HepG2 (cell line): ENCODE results near the gene EFCAB11. TPM values are rescaled to one million over a fixed set of nuclear protein-coding genes. Genes with fewer than 3 reads are reported as not detected.

Source experiments
- BHLHE40 ChIP-seq: IDR thresholded peaks from 2 replicates; pipeline ENCODE4 v1.6.1; 2011; ENCODE audit warnings: low read length, improper control_type of control experiment
- HBP1 ChIP-seq: IDR thresholded peaks from 2 replicates; pipeline ENCODE4 v1.6.1; 2016; ENCODE audit warnings: low read depth, control low read depth
- MTF2 ChIP-seq: sonication (generic); formaldehyde crosslinking; IDR thresholded peaks from 2 replicates; pipeline ENCODE4 v1.5.0; 2020; ENCODE audit warnings: missing genetic modification reagents, borderline replicate concordance
- NPAS2 ChIP-seq: sonication (generic); formaldehyde crosslinking; IDR thresholded peaks from 2 replicates; pipeline ENCODE4 v1.8.0; 2022; ENCODE audit warnings: mild to moderate bottlenecking, missing genetic modification reagents, borderline replicate concordance
- PHB2 ChIP-seq: fragments of 450-650 bp; IDR thresholded peaks from 2 replicates; pipeline ENCODE4 v1.6.1; 2018; ENCODE audit not compliant: partially characterized antibody
- RNF2 ChIP-seq: fragments of 450-650 bp; conservative IDR thresholded peaks from 2 replicates; pipeline ENCODE4 v1.6.1; 2016; ENCODE audit warnings: low read depth
- SNAPC5 ChIP-seq: sonication (generic); formaldehyde crosslinking; IDR thresholded peaks from 2 replicates; pipeline ENCODE4 v1.8.1; 2023; ENCODE audit warnings: mild to moderate bottlenecking, missing genetic modification reagents, borderline replicate concordance
- SOX6 ChIP-seq, 2 experiments: fragments of 450-650 bp in 1 of 2; sonication (generic) in 1 of 2; formaldehyde crosslinking in 1 of 2; IDR thresholded peaks; 2 replicates each; pipeline versions ENCODE4 v1.4.0 to v1.6.1; 2017 to 2020; ENCODE audit warnings: antibody characterized with exemption in 1 of 2, mild to moderate bottlenecking in 1 of 2, missing genetic modification reagents in 1 of 2
- ZBED4 ChIP-seq: sonication (generic); formaldehyde crosslinking; IDR thresholded peaks from 2 replicates; pipeline ENCODE4 v1.4.0; 2020; ENCODE audit warnings: missing genetic modification reagents, borderline replicate concordance
- ZMAT5 ChIP-seq: sonication (generic); formaldehyde crosslinking; IDR thresholded peaks from 2 replicates; pipeline ENCODE4 v1.5.0; 2020; ENCODE audit warnings: mild to moderate bottlenecking, low read depth, missing genetic modification reagents, borderline replicate concordance
- ZNF333 ChIP-seq: sonication (generic); formaldehyde crosslinking; IDR thresholded peaks from 2 replicates; pipeline ENCODE4 v1.4.0; 2020; ENCODE audit warnings: mild to moderate bottlenecking, missing genetic modification reagents, borderline replicate concordance
- ZNF33B ChIP-seq: sonication (generic); formaldehyde crosslinking; IDR thresholded peaks from 2 replicates; pipeline ENCODE4 v1.5.1; 2020; ENCODE audit warnings: mild to moderate bottlenecking, missing genetic modification reagents
- ZNF501 ChIP-seq: sonication (generic); formaldehyde crosslinking; IDR thresholded peaks from 2 replicates; pipeline ENCODE4 v1.5.1; 2020; ENCODE audit warnings: mild to moderate bottlenecking, moderate library complexity, missing genetic modification reagents
- ZNF503 ChIP-seq: sonication (generic); formaldehyde crosslinking; IDR thresholded peaks from 2 replicates; pipeline ENCODE4 v1.4.0; 2020; ENCODE audit warnings: missing genetic modification reagents
- ZNF510 ChIP-seq: sonication (generic); formaldehyde crosslinking; IDR thresholded peaks from 2 replicates; pipeline ENCODE4 v1.4.0; 2020; ENCODE audit warnings: low read depth, mild to moderate bottlenecking, missing genetic modification reagents
- ZNF546 ChIP-seq: sonication (generic); formaldehyde crosslinking; conservative IDR thresholded peaks from 2 replicates; pipeline ENCODE4 v1.8.1; 2023; ENCODE audit warnings: mild to moderate bottlenecking, missing genetic modification reagents
- ZNF672 ChIP-seq: sonication (generic); formaldehyde crosslinking; IDR thresholded peaks from 2 replicates; pipeline ENCODE4 v1.8.1; 2022; ENCODE audit warnings: missing genetic modification reagents
- ZSCAN25 ChIP-seq: sonication (generic); formaldehyde crosslinking; IDR thresholded peaks from 2 replicates; pipeline ENCODE4 v1.8.0; 2022; ENCODE audit warnings: mild to moderate bottlenecking, missing genetic modification reagents
- polyA plus RNA-seq, 8 experiments: library from polyadenylated mRNA; depleted of rRNA in 3 of 8; stranded (reverse) in 7 of 8; unstranded in 1 of 8; fragments of >200 nt; fragmentation: Illumina TruSeq in 4 of 8; extraction: Trizol in 4 of 8; gene quantifications; 2 replicates each; pipeline versions ENCODE4 v1.2.1 to v1.2.3, GENCODE V29; 2011 to 2016; ENCODE audit warnings: low read depth in 4 of 8, missing spikeins in 1 of 8, mixed read lengths in 1 of 8; ENCODE audit not compliant: insufficient read depth in 1 of 8
- total RNA-seq, 5 experiments: library from RNA; depleted of rRNA; stranded (reverse); fragments of >200 nt; fragmentation: Illumina TruSeq; extraction: Trizol; gene quantifications; 2 replicates each; pipeline ENCODE4 v1.2.3, GENCODE V29; 2016; ENCODE audit warnings: low read depth in 1 of 5
- TF ChIP-seq, protein P1 (sequence below): IDR thresholded peaks from 2 replicates; pipeline ENCODE4 v1.6.1; 2016; ENCODE audit warnings: low read depth

EFCAB11 gene
- total and polyA plus RNA-seq, 2 of the 13 experiments (the other 11 are each of a cell fraction or from before 2014, with no cell fraction given) = 8.2 to 31.5 TPM

GRCh38 chr14:89911010-89911919 is 43.3 kb downstream of the EFCAB11 start (continued):
- TF ChIP-seq ZBED4 (CRISPR knock-in tag) (no peak), SNAPC5 (no peak), PHB2 (no peak), ZNF501 (CRISPR knock-in tag) (peak; percentile 78; the same call in 1 of the 2 replicates), SOX6 (IDR thresholded peaks at IDR 0.05) (no peak), SOX6 (CRISPR knock-in tag; IDR thresholded peaks at IDR 0.05) (peak; percentile 96), MTF2 (CRISPR knock-in tag) (no peak), ZNF546 (CRISPR knock-in tag) (no peak), BHLHE40 (peak; percentile 31; the same call in 1 of the 2 replicates), ZNF510 (CRISPR knock-in tag) (no peak), ZMAT5 (CRISPR knock-in tag) (no peak), ZNF672 (no peak), RNF2 (no peak), ZNF503 (CRISPR knock-in tag) (peak; percentile 75), ZSCAN25 (CRISPR knock-in tag) (no peak), NPAS2 (CRISPR knock-in tag) (no peak), ZNF33B (CRISPR knock-in tag) (no peak), HBP1 (CRISPR knock-in tag) (no peak), ZNF333 (no peak)
- TF ChIP-seq, protein P1, sequence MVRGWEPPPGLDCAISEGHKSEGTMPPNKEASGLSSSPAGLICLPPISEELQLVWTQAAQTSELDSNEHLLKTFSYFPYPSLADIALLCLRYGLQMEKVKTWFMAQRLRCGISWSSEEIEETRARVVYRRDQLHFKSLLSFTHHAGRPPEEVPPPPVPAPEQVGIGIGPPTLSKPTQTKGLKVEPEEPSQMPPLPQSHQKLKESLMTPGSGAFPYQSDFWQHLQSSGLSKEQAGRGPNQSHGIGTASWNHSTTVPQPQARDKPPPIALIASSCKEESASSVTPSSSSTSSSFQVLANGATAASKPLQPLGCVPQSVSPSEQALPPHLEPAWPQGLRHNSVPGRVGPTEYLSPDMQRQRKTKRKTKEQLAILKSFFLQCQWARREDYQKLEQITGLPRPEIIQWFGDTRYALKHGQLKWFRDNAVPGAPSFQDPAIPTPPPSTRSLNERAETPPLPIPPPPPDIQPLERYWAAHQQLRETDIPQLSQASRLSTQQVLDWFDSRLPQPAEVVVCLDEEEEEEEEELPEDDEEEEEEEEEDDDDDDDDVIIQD = 0 out of 2 replicates have a peak, but pooled peaks have one; percentile 17
